ENCODE data around the gene GALNT10. TPM values are rescaled to one million over a fixed set of nuclear protein-coding genes. Genes with fewer than 3 reads are reported as not detected.

GALNT10 gene
- polyA plus RNA-seq, 1 donor (not counting 4 experiments of a cell fraction or from before 2014, with no cell fraction given) = 17.9 TPM

- peak; percentile 48 for FAIRE-seq
- H3K27ac ChIP-seq (ENCODE audit: control insufficient read depth, insufficient read depth, low read length) = no peak overlapping the region
- H3K9me1 ChIP-seq (ENCODE audit: control insufficient read depth, extremely low read depth, insufficient read depth, low read length) = peaks cover 5% of the 10 kb centered on the region
- dilution Hi-C loops (cut with MboI; ENCODE audit: extremely low pct_ligation_motif_present, low sequenced_read_pairs) = no loop called here
- H3K9me3 ChIP-seq (ENCODE audit: control insufficient read depth, low read depth, low read length) = no peaks in the 10 kb centered on the region
- peak overlapping the region; percentile 23 for H3K4me2 ChIP-seq (ENCODE audit: control insufficient read depth, extremely low read depth, insufficient read depth, low read depth, low read length)
- peaks cover 23% of the 10 kb centered on the region for H4K20me1 ChIP-seq (ENCODE audit: control insufficient read depth, extremely low read depth, insufficient read depth, low read length)
- peaks cover 37% of the 10 kb centered on the region for H3K4me1 ChIP-seq (ENCODE audit: control insufficient read depth, extremely low read depth, insufficient read depth, low read length)
- TF ChIP-seq, protein P1, sequence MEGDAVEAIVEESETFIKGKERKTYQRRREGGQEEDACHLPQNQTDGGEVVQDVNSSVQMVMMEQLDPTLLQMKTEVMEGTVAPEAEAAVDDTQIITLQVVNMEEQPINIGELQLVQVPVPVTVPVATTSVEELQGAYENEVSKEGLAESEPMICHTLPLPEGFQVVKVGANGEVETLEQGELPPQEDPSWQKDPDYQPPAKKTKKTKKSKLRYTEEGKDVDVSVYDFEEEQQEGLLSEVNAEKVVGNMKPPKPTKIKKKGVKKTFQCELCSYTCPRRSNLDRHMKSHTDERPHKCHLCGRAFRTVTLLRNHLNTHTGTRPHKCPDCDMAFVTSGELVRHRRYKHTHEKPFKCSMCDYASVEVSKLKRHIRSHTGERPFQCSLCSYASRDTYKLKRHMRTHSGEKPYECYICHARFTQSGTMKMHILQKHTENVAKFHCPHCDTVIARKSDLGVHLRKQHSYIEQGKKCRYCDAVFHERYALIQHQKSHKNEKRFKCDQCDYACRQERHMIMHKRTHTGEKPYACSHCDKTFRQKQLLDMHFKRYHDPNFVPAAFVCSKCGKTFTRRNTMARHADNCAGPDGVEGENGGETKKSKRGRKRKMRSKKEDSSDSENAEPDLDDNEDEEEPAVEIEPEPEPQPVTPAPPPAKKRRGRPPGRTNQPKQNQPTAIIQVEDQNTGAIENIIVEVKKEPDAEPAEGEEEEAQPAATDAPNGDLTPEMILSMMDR (optimal IDR thresholded peaks at IDR 0.05 in 1 of 3, IDR thresholded peaks at IDR 0.05 in 1 of 3, conservative IDR thresholded peaks at IDR 0.05 in 1 of 3; ENCODE audit: extremely low read depth in 1 of 3, insufficient read depth in 2 of 3, low read length in 3 of 3) = no peak
- TF ChIP-seq EZH2 (IDR thresholded peaks at IDR 0.05; ENCODE audit: low read length) = no peak
- H3K27me3 ChIP-seq (ENCODE audit: control insufficient read depth, extremely low read depth, insufficient read depth, low read length) = peaks cover 28% of the 10 kb centered on the region
- H3K4me3 ChIP-seq (ENCODE audit: control insufficient read depth in 2 of 3, extremely low read depth in 1 of 3, insufficient read depth in 2 of 3, low read depth in 1 of 3, low read length in 3 of 3) = no peak overlapping the region
- no peak overlapping the region for H2AFZ ChIP-seq (ENCODE audit: control insufficient read depth, low read length)
- no peaks in the 10 kb centered on the region for H3K79me2 ChIP-seq (ENCODE audit: control insufficient read depth, insufficient read depth, low read length)
- no peak for DNase-seq (ENCODE audit: low read depth, low spot score)
- H3K9ac ChIP-seq (ENCODE audit: control insufficient read depth, extremely low read depth, insufficient read depth, low read length) = no peak overlapping the region
- peaks cover 0 to 2% of the 10 kb centered on the region in 2 experiments for H3K36me3 ChIP-seq (ENCODE audit: control insufficient read depth in 2 of 2, extremely low read depth in 1 of 2, insufficient read depth in 2 of 2, low read length in 2 of 2)
Measured at GRCh38 chr5:154194345-154195329, 4.1 kb downstream of the GALNT10 start.

DNA sequence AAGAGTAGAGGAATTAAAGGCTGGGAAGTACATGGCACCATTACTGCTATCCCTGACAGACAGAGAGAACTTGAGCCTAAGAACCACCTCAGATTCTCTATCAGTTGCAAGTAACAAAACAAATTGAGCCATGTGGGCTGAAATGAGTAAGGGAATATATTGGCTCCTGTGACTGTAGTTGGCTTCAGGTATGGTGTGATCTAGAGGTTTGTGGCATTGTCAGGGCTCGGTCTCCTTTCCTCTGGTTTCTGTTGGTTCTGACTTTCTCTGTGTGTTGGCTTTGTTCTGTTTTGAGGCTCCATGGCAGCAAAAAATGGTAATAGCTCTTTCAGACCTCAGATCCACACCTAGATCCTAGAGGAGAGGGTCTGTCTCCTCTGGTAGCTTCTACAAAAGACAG lies 5.7 kb downstream of the GALNT10 start:
- dilution Hi-C loops (cut with MboI; ENCODE audit: extremely low pct_ligation_motif_present, low sequenced_read_pairs) = no loop called here
- Histone ChIP-seq H3K27me3 (ENCODE audit: control insufficient read depth, extremely low read depth, insufficient read depth, low read length) (peaks cover 26% of the 10 kb centered on the region), H3K4me3 (ENCODE audit: control insufficient read depth in 2 of 3, extremely low read depth in 1 of 3, insufficient read depth in 2 of 3, low read depth in 1 of 3, low read length in 3 of 3) (no peak overlapping the region), H3K4me2 (ENCODE audit: control insufficient read depth, extremely low read depth, insufficient read depth, low read depth, low read length) (no peak overlapping the region), H4K20me1 (ENCODE audit: control insufficient read depth, extremely low read depth, insufficient read depth, low read length) (peaks cover 23% of the 10 kb centered on the region), H3K79me2 (ENCODE audit: control insufficient read depth, insufficient read depth, low read length) (no peaks in the 10 kb centered on the region), H3K36me3 (ENCODE audit: control insufficient read depth in 2 of 2, extremely low read depth in 1 of 2, insufficient read depth in 2 of 2, low read length in 2 of 2) (peaks cover 0 to 2% of the 10 kb centered on the region in 2 experiments), H3K9me1 (ENCODE audit: control insufficient read depth, extremely low read depth, insufficient read depth, low read length) (peaks cover 5% of the 10 kb centered on the region), H3K27ac (ENCODE audit: control insufficient read depth, insufficient read depth, low read length) (no peak overlapping the region), H3K9me3 (ENCODE audit: control insufficient read depth, low read depth, low read length) (no peaks in the 10 kb centered on the region), H3K4me1 (ENCODE audit: control insufficient read depth, extremely low read depth, insufficient read depth, low read length) (peaks cover 31% of the 10 kb centered on the region), H2AFZ (ENCODE audit: control insufficient read depth, low read length) (no peak overlapping the region), H3K9ac (ENCODE audit: control insufficient read depth, extremely low read depth, insufficient read depth, low read length) (no peak overlapping the region)
- no peak for FAIRE-seq
- TF ChIP-seq EZH2 (IDR thresholded peaks at IDR 0.05; ENCODE audit: low read length) = no peak
- TF ChIP-seq, protein P1 (optimal IDR thresholded peaks at IDR 0.05 in 1 of 3, IDR thresholded peaks at IDR 0.05 in 1 of 3, conservative IDR thresholded peaks at IDR 0.05 in 1 of 3; ENCODE audit: extremely low read depth in 1 of 3, insufficient read depth in 2 of 3, low read length in 3 of 3) = no peak
- DNase-seq (ENCODE audit: low read depth, low spot score) = no peak

Measured in keratinocyte (primary cell).